GM19395 (cell line): ENCODE results near the gene MAP2K4.

Experiments
- ATAC-seq: cut with Tn5 transposase; IDR thresholded peaks from one replicate; pipeline ENCODE4 v1.9.1; 2021; ENCODE audit warnings: mild to moderate bottlenecking, moderate library complexity; ENCODE audit not compliant: unreplicated experiment

The MAP2K4 gene

DNA sequence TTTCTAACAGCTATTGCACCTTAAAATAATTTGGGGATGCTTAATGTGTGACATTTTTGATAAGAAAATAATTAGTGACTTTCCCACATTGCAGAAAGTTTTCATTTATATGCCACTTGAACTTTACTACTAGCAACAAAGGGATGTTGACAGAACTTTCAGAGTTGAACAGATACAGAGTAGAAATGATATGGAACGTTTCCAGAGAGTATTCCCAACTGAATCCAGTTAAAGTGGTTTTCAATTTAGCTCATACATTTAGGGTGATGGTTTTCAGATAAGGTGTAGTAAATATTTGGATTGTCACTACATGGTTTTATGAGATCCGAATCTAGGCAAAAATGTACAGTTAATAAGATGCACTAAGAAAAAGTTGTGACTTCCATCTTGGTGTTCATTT is 17.3 kb downstream of the MAP2K4 start:
- no peak for ATAC-seq

DNA sequence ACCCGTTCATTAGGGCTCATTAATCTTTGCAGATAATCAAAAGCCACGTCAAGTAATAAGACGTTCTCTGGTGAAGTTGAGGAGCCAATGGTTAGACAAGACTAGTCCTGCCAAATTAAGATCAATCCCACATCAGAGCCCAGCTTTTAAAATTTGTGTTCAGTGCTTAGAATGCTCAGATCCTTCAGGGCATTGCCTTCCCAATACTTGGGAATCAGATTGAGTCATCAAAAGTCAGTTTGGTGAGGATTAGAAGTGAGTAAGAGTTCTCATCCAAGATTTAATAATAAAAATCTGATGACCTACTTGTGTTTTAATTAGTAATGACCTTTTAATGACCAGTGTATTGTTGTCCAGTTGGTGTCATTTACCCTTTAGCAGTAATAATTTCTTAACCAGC is 19.8 kb downstream of the MAP2K4 start:
- ATAC-seq = no peak

DNA sequence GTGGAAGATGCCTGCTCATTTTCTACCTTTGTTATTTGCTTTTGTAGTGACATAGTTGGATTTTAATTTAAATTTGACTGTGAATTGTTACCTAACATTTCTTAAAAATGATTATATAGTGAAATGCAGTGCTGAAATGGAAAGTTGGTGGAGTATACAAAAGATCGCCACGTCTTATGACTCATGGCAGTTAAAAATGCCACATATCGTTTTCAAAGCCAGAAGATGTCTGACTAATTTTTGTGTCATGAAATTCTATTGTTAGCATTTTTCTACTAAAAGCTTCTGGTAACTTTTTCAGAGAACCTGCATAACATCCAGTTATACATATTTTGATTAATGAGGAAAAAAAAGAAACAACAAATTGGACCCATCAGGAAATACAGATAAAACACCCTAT is 20.6 kb downstream of the MAP2K4 start:
- ATAC-seq = no peak

DNA sequence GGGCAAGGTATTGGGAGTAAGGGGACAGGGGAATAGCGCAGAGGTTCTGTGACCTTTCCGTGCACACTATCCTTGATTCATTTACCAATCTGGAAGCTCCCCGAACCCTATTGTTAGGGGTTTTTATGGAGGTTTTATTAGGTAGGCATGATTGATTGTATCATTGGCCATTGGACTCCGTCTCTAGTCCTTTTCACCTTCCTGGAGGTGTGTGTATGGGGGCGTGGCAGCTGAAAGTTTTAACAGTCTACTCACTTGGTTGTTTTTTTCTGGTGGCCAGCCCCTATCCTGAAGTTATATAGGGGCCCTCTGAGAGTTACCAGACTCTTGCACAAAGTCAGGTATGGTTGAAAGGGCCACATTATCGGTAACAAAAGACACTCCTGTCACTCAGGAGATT is 23.0 kb downstream of the MAP2K4 start:
- ATAC-seq = no peak

DNA sequence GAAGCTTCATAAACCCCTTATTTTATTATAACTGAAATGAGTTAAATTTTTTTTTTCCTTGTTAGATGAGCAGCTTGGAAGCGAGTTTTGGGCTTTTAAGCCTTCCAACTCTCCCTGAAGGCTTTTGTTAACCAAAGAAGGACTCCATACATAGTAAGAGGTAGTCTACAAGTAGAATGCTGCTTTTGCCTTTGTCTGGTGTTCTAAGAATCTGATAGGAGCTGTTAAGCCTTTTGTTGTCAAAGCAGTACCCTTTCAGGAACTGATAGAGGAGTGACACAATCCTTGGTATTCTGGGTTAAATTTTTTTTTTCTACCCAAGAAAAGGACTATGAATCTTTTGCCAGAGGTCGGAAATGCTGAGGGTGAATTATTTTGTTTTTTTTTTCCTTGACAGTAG is 26.1 kb downstream of the MAP2K4 start:
- no peak for ATAC-seq

DNA sequence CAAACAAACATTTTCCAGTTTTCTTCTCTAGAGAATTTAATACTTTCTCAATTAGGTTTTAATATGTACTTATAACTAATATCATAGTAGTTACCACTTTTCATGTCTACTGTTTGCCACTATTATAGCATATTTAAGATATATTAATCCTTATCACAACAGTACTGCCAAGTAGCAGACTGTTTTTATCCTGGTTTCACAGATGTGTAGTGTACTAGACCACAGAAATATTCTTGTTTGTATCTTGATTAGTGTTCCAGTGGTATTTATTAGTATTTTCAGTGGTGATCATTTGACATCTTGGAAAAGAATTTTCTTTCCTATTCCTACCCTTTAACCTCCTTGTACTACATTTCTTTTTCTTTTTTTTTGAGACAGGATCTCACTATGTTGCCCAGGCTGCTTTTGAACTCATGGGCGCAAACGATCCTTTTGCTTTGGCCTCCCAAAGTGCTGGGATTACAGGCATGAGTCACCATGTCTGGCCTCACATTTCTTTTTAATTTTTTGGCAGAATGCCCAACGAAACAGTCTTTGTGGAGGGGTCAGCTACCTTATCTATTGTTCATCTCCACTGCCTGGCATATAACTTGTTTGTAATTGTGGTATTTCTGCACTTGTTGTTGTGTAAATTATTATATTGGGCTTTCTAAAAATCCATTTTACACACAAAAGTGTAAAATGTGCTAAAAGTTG is 27.2 kb downstream of the MAP2K4 start:
- ATAC-seq = no peak

DNA sequence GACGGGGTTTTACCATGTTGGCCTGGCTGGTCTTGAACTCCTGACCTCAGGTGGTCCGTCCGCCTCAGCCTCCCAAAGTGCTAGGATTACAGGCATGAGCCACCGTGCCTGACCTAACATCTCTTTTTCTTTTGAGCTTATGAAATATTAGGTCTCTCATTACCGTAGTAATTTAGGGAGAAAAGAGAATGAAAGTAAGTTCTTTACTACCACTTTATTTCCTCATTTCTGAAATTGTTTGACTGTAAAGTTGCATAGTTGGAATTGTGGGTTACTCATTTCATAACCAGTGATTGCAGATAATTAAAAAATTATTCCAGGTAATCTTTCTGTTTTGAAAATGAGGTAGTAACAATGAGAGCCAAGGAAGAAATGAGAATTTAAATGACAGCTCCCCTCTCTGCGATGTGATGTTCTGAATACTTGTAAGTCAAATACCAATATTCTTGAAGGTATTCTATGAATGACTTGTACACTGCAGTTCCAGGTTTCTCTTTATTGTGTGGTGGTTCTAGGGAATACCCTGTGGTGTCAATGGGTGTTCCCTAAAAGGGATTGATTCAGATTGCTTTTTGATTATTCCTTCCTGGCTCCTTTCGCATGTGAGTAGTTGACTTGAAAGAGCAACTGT is 28.3 kb downstream of the MAP2K4 start:
- ATAC-seq = no peak

DNA sequence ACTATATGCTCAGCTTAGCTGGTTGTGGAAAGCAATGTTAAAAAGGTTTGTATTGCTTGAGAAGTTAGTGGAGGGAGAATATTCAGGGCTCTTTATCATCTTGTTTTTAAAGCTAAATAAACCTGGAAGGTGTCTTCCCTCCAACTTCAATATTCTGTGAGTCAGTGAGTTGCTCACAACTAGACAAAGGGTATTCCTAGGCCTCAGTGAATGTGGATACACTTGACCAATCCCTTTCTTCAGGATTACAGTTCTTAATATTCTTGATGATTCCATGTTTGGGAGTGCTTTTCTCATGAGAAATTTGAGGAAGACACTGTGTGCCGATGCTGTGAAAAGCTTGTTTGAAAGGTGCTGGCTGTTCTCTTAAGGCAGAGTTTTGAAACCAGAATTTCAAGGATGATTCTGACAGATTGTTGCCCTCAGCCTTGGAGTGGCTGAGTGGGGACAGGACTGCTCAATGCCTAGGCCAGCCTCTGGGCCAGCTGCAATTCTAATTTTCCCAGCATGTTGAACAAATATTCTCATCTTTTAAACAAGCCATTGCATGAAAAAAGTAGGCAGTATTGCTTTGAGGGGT is 30.1 kb downstream of the MAP2K4 start:
- ATAC-seq = no peak

DNA sequence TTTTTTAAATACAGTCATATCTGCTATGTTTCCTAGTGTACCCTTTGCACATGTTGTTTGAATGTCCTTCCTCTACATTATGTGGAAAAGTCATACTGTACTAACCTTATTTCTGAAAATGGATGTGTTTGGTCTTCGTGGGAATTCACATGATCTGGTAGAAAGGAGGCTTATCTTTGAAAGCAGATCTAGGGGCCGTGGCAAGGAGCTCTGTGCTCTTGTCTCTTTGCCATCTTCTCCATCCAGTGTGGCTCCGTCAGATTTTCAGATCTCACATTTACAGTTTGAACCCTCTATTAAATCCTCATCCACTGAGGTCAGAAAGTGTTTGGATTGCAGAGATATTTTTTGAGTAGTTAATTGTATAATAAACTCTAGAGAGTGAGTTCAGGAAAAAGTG is 32.9 kb downstream of the MAP2K4 start:
- no peak for ATAC-seq

DNA sequence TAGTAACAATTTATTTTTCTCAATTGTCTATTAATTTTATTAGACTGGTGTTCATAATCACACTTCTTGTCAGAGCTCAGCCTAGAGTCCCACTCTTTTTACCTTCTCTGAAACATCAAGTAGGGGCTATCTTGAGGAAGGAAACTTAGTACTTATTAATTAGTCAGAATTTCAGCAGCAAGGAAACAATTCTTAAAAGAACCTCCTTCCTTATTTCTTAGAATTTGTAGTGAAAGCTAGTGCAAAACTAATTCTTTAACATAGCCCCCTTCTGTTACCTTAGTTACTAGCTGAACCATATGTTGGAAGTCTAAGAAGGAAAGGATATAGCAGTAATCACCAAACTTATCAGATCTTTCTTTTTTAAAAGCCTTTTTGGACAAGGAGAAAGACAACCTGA is 35.2 kb downstream of the MAP2K4 start:
- no peak for ATAC-seq

DNA sequence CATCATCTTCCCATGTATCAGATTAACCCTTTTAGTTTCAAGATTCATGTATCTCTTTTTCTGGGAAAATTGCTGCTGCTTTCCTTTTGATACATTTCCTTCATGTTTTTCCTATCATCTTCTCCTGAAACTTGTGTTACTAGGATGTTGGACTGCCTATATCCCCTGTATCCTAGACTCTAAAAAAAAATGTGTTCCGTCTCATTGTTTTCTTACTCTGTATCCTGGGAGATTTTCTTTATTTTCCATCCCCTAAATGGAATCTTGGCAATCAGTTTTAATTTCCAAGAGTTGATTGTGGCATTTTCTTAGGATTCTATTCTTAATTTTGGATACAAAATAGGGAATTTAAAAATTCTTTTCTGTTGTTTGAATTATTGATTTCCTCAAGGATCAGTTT is 36.8 kb downstream of the MAP2K4 start:
- ATAC-seq = no peak

DNA sequence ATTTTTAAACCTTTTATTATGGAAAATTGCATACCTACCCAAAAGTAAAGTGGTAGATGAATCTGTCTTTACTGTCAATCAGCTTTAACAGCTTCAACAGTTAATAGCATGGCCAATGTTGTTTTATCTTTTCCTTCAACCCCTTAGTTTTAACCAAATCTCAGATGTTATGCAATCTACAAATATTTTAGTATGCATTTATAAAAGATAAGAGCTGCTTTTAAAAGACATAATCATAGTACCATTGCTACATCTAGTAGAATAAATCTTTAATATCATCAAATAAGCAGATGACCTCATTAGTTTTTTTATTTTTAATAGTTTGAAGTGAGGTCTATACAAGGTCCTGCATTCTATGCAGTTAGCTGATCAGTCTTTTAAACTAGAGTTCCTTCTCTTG is 37.9 kb downstream of the MAP2K4 start:
- ATAC-seq = no peak

DNA sequence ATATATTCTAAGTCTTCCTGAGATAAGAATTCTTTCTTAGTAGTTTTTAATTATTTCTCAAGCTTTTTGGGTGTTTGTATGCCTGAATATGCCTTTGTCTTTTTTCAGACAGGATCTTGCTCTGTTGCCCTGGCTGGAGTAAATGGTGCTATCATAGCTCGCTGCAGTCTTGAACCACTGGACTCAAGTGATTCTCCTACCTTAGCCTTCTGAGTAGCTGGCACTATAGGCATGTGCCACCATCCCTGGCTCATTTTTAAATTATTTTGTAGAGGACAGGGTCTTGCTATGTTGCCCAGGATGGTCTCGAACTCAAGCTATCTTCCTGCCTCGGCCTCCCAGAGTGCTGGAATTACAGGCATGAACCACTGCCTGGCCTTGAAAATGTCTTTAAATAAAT is 41.6 kb downstream of the MAP2K4 start:
- no peak for ATAC-seq

DNA sequence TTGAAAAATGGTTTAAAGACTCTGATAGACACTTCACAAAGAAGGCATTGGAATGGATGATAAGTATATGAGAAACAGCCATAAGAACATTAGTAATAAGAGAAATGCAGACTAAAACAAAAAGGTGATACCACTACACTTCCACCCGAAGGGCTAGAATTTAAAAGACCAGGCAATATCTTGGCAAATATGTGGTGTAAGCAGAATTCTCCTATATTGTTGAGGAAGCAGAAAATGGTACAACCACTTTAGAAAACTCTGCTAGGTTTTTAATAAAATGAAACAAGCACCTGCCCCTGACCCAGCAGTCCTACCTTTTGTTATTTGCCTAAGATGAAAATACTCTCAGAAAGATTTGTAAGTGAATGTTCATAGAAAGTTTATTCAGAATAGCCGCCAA is 43.7 kb downstream of the MAP2K4 start:
- ATAC-seq = no peak

DNA sequence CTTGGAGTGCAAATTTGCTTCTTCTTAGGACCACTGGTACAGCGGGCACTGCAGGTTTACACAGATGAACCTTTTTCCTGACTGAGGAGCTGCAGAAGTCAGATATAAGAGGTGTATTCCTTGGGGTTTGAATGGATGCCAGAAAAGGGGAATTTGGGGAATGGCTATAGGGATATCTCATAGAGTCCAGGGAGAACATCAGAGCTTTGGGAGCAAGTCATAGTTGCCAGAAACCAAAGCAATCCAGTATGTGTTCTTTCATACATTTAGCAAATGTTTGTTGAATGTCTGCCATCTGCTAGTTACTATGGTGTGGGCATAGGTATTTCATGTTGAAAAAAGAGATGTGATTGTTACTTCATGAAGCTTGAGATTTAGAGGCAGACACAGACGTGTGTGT is 46.8 kb downstream of the MAP2K4 start:
- ATAC-seq = no peak

DNA sequence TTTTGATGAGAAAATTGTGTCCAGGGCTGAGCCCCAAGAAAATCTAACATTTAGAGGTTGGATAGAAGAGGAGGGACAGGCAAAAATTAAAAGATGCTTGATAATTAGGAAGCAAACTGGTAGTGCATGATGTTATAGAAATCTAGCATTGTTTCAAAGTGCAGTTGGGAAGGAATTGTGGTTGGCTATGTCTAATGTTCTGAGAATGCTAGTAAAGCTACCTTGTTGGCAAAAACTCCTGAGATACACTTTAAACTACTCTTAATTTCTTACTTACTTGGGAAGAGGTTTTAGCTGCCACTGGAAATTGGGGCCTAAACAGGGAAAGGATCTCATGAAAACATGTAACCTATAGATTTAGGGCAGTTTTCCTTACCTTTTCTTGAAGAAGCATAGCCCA is 48.3 kb downstream of the MAP2K4 start:
- no peak for ATAC-seq

DNA sequence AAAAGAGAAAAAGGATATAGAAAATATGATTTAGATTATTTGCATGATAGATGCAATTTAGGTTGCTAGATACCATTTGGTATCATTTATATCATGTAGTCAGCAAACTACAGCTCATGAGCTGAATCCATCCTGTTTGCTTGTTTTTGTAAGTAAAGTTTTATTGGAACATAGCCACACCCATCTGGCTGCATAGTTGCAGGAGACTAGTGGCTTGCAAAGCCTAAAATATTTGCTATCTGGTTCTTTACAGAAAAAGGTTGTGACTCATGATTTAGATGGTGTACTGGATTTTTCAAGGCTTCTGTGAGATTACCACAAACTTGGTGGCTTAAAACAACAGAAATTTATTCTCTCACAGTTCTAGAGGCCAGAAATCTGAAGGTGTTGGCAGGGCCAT is 49.9 kb downstream of the MAP2K4 start:
- no peak for ATAC-seq

DNA sequence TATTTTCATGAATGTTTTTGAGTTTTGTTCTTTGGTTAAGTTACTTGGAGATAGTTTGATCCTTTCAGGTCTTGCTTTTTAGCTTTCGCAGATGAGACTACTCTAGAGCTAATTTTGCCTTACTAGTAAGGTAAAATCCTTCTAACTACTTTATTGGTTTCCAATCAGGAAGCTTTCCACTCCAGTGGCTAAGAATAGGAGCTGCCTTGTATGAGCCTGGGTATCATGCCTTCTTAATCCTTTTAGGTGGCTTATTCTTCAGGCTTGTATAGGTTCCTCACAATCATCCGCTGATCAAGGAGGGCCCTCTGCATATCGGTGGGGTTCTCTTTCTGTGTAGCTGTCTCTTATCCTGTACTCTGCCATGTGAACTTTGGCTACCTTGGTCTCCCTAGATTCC is 53.7 kb downstream of the MAP2K4 start:
- ATAC-seq = no peak

DNA sequence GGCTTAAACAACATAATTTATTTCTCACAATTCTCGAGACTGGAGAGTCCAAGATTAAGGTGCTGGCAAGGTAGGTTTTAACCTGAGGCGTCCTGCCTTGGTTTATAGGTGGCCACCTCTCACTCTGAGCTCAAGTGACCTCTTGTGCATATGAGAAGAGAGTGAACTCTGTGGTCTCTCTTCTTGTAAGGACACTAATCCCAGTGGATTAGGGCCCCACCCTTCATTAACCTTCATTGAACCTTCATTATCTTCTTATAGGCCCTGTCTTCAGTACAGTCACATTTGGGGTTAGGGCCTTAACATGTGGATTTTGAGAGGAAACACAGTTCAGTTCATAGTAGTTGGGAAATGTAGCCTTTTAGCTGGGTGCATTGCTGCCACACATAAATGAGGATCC is 57.1 kb downstream of the MAP2K4 start:
- no peak for ATAC-seq

DNA sequence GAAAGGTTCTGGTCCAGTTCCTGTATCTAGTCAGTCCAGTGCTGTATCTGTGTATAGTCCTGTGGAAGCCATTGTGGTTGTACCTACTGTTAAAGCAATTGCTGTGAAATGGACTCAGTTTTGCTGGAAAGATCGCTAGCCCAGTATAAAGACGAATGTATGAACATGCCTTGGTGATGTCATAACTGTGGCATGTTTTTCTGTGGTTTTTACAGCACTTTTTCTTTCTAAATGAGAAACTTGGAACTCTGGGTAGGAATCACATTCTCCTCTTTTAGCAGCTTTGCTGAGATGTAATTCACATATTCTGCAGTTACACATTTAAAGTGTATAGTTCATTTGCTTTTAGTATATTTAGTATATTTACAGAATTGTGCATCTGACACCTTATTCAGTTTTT is 58.1 kb downstream of the MAP2K4 start:
- ATAC-seq = no peak

DNA sequence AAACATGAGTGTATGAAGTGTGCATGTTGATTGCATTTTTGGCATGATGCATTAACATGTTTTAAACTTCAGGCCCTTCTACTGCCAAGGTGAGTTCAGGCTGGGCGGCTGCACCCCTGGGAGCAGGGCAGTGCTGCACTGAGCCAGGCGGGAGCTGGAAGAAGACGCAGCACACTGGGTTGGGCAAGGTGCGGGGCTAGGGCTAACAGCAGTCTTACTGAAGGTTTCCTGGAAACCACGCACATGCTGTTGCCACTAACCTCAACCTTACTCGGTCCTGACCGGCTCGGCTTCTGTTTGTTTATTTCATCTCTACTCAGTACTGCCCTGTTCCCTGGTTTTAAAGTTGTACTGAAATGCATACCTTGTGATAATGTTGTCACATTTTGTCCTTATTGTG is 61.0 kb downstream of the MAP2K4 start:
- ATAC-seq = no peak

DNA sequence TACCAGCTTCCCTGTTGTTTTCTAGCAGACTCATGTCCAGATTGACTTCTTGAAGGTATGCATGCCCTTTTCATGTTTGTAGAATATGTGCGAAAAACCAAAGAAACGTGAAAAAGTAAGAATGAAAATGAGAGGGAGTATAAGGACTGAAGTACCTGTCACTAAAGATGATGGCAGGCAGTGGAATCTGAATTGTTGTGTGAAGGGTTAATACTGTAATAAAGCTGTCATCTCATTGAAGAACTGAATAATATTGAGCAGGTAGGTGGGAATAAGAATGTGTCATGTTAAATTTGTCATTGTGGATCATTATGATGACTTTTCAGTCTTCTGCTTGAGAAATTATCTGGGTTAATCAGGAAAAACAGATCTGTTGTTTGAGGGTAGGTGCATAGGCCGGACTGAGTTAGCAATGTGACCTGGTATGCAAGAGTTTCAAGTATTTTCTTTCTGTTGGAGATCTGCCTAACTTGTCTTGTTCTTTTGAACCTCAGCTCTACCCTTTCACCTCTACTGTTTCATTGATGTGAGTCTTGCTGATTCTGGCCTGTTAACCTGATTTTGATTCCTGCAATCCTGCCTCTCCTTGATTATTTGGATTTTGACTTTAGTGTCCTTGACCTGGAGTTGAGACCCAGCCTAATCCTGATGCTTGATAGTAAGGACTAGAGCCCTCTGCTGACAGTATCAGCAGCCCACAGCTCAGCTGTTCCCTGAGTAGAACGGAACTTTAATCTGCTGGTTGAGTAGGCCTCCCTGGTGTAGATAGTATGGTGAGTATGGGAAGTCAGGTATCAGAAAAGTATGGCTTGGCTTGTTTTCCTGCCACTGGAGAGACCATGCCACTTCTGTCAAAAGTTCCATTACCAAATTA is 64.6 kb downstream of the MAP2K4 start:
- ATAC-seq = no peak
